ENCODE data around the gene MOB3B. TPM values are rescaled to one million over a fixed set of nuclear protein-coding genes. Genes with fewer than 3 reads are reported as not detected.
A peak's percentile ranks its signal among the peaks of the same experiment; 100 is the strongest.

Gene MOB3B
- total RNA-seq, 1 donor from 2014 or later: 10.0 TPM

GRCh38 chr9:27433631-27434325 lies 95.8 kb downstream of the MOB3B start:
- ChIA-PET POLR2A (interaction anchor here (0.8 kb wide), 1 partner anchor 18 kb away, joined by 3 read pairs; no protein-coding TSS in a partner anchor), CTCF (no interaction called here)
- ATAC-seq (ENCODE audit: low read depth) (no peak), DNase-seq (no peak)
- Mint-ChIP-seq H3K27me3 (no peaks in the 10 kb centered on the region), H3K9me3 (no peaks in the 10 kb centered on the region), H3K27ac (no peak overlapping the region), H3K36me3 (ENCODE audit: low read depth) (no peaks in the 10 kb centered on the region), H3K4me3 (no peak overlapping the region), H3K4me1 (peaks cover 69% of the 10 kb centered on the region)
- TF ChIP-seq, protein P1, sequence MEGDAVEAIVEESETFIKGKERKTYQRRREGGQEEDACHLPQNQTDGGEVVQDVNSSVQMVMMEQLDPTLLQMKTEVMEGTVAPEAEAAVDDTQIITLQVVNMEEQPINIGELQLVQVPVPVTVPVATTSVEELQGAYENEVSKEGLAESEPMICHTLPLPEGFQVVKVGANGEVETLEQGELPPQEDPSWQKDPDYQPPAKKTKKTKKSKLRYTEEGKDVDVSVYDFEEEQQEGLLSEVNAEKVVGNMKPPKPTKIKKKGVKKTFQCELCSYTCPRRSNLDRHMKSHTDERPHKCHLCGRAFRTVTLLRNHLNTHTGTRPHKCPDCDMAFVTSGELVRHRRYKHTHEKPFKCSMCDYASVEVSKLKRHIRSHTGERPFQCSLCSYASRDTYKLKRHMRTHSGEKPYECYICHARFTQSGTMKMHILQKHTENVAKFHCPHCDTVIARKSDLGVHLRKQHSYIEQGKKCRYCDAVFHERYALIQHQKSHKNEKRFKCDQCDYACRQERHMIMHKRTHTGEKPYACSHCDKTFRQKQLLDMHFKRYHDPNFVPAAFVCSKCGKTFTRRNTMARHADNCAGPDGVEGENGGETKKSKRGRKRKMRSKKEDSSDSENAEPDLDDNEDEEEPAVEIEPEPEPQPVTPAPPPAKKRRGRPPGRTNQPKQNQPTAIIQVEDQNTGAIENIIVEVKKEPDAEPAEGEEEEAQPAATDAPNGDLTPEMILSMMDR (IDR thresholded peaks at IDR 0.05): no peak
- intact Hi-C loops (cut with micrococcal nuclease): loop anchor here (1.0 kb wide), 1 partner anchor 9 kb away; no protein-coding TSS in a partner anchor

GRCh38 chr9:27432308-27432707 lies 97.3 kb downstream of the MOB3B start:
- ChIA-PET POLR2A (interaction anchor here (0.7 kb wide), 1 partner anchor 21 kb away, joined by 4 read pairs; no protein-coding TSS in a partner anchor), CTCF (no interaction called here)
- Mint-ChIP-seq H3K9me3 (no peaks in the 10 kb centered on the region), H3K36me3 (ENCODE audit: low read depth) (no peaks in the 10 kb centered on the region), H3K27me3 (no peaks in the 10 kb centered on the region), H3K4me1 (peaks cover 66% of the 10 kb centered on the region), H3K27ac (no peak overlapping the region), H3K4me3 (peak overlapping the region; percentile 4)
- DNase-seq (no peak), ATAC-seq (ENCODE audit: low read depth) (no peak)
- TF ChIP-seq, protein P1 (IDR thresholded peaks at IDR 0.05): no peak
- intact Hi-C loops (cut with micrococcal nuclease): no loop called here

- H3K27ac Mint-ChIP-seq: no peak overlapping the region
These were observed 98.0 kb downstream of the MOB3B start for GRCh38 chr9:27431543-27432147.

DNA sequence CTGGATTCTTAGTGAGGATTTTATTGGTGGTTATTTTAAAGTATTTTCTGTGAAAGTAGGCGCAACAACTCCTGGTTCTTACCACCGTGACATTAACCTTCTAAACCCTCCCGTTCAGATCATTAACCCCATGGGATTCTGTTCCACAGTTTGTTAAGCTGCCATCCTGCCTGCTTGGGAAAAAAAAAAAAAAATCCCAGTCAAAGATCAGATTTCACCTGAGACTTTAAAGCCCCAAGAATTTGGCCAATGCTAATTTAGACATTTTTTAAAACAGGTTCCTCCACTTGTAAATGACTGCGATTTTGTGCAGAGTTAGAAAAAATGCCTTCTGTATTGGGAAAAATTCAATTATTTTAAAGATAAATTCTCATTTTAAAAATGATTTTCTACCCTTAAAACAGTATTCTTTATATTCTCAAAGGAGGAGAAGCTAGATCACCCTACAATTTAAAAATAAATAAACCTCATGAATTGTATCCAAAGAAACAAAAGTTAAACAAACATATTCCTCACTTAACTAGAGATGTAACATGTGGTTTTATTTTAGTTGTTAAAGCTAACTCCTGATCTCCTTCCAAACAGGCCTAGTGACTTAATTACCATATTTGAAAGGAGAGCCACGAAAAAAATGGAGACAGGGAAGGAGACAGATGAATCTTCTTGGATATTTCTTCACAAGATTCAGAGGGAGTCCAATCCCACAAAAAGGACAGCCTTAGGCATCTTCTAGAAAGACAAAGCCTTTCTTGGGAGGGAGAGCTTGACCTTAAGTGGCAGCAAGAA lies 98.7 kb downstream of the MOB3B start:
- no peak for ATAC-seq (ENCODE audit: low read depth)
- H3K9me3 Mint-ChIP-seq: no peaks in the 10 kb centered on the region
- H3K4me1 Mint-ChIP-seq: peaks cover 69% of the 10 kb centered on the region
- H3K4me3 Mint-ChIP-seq: no peak overlapping the region
- DNase-seq: no peak
- TF ChIP-seq, protein P1 (IDR thresholded peaks at IDR 0.05): no peak
- no peak overlapping the region for H3K27ac Mint-ChIP-seq
- H3K36me3 Mint-ChIP-seq (ENCODE audit: low read depth): no peaks in the 10 kb centered on the region
- H3K27me3 Mint-ChIP-seq: no peaks in the 10 kb centered on the region
- ChIA-PET CTCF (interaction anchor here (1.2 kb wide), 1 partner anchor 98 kb away, joined by 3 read pairs; the partner anchor contains the start of gene MOB3B), POLR2A (no interaction called here)
- intact Hi-C loops (cut with micrococcal nuclease): no loop called here

More at GRCh38 chr9:27431543-27432147, 98.0 kb downstream of the MOB3B start:
- TF ChIP-seq, protein P1 (IDR thresholded peaks at IDR 0.05): no peak
- Mint-ChIP-seq H3K4me1 (peaks cover 68% of the 10 kb centered on the region), H3K36me3 (ENCODE audit: low read depth) (no peaks in the 10 kb centered on the region), H3K4me3 (no peak overlapping the region), H3K27me3 (no peaks in the 10 kb centered on the region), H3K9me3 (no peaks in the 10 kb centered on the region)
- no peak for ATAC-seq (ENCODE audit: low read depth)
- ChIA-PET POLR2A (no interaction called here), CTCF (interaction anchor here (1.2 kb wide), 1 partner anchor 98 kb away, joined by 3 read pairs; the partner anchor contains the start of gene MOB3B)
- intact Hi-C loops (cut with micrococcal nuclease): no loop called here
- DNase-seq: no peak

Measured in activated B cell treated with CpG ODN at 0.5 μM for 24 hours (primary cell).